ENCODE results near the gene LPP.

- TF ChIP-seq TAF1 (IDR thresholded peaks at IDR 0.05; ENCODE audit: borderline replicate concordance, insufficient read depth, low read length) (no peak), POLR2AphosphoS5 (IDR thresholded peaks at IDR 0.05; ENCODE audit: low read depth, low read length) (no peak), REST (IDR thresholded peaks at IDR 0.05; ENCODE audit: insufficient read depth in 1 of 2, low read depth in 2 of 2, low read length in 2 of 2) (no peak)
Measured at GRCh38 chr3:188559072-188559429, 405.1 kb downstream of the LPP start.
